DOHH2 (cell line): ENCODE data around the gene IFNE.

Source experiments
- H3F3A ChIP-seq: fragments of 200-600 bp; sonication (generic), shearing (Covaris generic); 2 replicates; pipeline ENCODE4 v1.6.0; 2016; ENCODE audit warnings: antibody characterized with exemption, mild to moderate bottlenecking; ENCODE audit not compliant: control insufficient read depth, insufficient read depth
- H3K27ac ChIP-seq: fragments of 200-600 bp; sonication (generic); 2 replicates; pipeline ENCODE4 v1.5.1; 2014; ENCODE audit warnings: low read depth, mild to moderate bottlenecking, low read length, moderate library complexity
- H3K27me3 ChIP-seq: fragments of 200-600 bp; sonication (generic); 2 replicates; pipeline ENCODE4 v1.6.1; 2014; ENCODE audit warnings: mild to moderate bottlenecking, low read length, mixed read lengths; ENCODE audit not compliant: control insufficient read depth
- H3K36me3 ChIP-seq: fragments of 200-600 bp; sonication (generic); 2 replicates; pipeline ENCODE4 v1.6.1; 2014; ENCODE audit warnings: mild to moderate bottlenecking, low read length, moderate library complexity, mixed read lengths; ENCODE audit not compliant: control insufficient read depth
- H3K4me1 ChIP-seq: fragments of 200-600 bp; sonication (generic); 2 replicates; pipeline ENCODE4 v1.6.1; 2014; ENCODE audit warnings: mild to moderate bottlenecking, low read length, mixed read lengths; ENCODE audit not compliant: control insufficient read depth
- H3K4me2 ChIP-seq: fragments of 200-600 bp; sonication (generic); 2 replicates; pipeline ENCODE4 v1.6.0; 2014; ENCODE audit warnings: mild to moderate bottlenecking, low read length, moderate library complexity
- H3K4me3 ChIP-seq: fragments of 200-600 bp; sonication (generic); 2 replicates; pipeline ENCODE4 v1.5.1; 2014; ENCODE audit warnings: mild to moderate bottlenecking, low read length, mixed read lengths
- H3K79me2 ChIP-seq: fragments of 200-600 bp; sonication (generic); 2 replicates; pipeline ENCODE4 v1.6.1; 2014; ENCODE audit warnings: mild to moderate bottlenecking, low read length, mixed read lengths; ENCODE audit not compliant: control insufficient read depth
- H3K9me2 ChIP-seq: fragments of 200-600 bp; sonication (generic); replicated peaks from 2 replicates; pipeline ENCODE4 v1.6.1; 2014; ENCODE audit warnings: mild to moderate bottlenecking, low read length, mixed read lengths; ENCODE audit not compliant: control insufficient read depth
- H3K9me3 ChIP-seq: fragments of 200-600 bp; sonication (generic); 2 replicates; pipeline ENCODE4 v1.6.1; 2014; ENCODE audit warnings: antibody characterized with exemption, low read length, mixed read lengths; ENCODE audit not compliant: control insufficient read depth, insufficient read depth
- H4K20me1 ChIP-seq: fragments of 200-600 bp; sonication (generic); 2 replicates; pipeline ENCODE4 v1.6.0; 2014; ENCODE audit warnings: low read depth, mild to moderate bottlenecking, antibody characterized with exemption, low read length, moderate library complexity; ENCODE audit not compliant: control insufficient read depth, insufficient read depth
- EZH2phosphoT487 ChIP-seq: fragments of 200-600 bp; sonication (generic); IDR thresholded peaks from 2 replicates; pipeline ENCODE4 v1.6.1; 2017; ENCODE audit warnings: borderline replicate concordance, mild to moderate bottlenecking, antibody characterized with exemption, low read length, moderate library complexity, mixed read lengths
- TF ChIP-seq, protein P1 (sequence below): fragments of 200-600 bp; sonication (generic); IDR thresholded peaks from one replicate; pipeline ENCODE4 v1.5.1; 2014; ENCODE audit warnings: antibody characterized with exemption, mild to moderate bottlenecking, low read depth, low read length; ENCODE audit not compliant: poor library complexity, severe bottlenecking

Gene IFNE

DNA sequence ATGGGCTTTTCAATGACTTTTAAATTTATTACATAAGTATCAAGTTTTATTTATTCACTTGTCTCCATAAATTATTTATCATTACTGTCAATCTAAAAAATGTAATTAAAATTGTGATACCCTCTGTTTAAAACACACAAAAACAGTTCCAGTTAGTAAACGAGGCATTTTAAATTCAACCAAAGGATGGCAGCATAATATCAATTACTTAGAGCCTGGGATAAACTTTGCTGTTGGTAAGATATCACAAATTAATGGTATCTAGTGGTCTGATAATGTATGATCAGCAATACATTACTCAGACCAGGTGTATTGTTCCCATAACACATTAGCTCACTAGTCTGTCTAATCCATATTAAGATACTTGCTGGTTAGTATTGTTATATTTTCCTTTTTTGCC lies 9.6 kb upstream of the IFNE start:
- H3K4me2 ChIP-seq: no peak overlapping the region
- no peaks in the 10 kb centered on the region for H3K9me2 ChIP-seq
- H4K20me1 ChIP-seq: no peaks in the 10 kb centered on the region
- no peak overlapping the region for H3K27ac ChIP-seq
- no peaks in the 10 kb centered on the region for H3K9me3 ChIP-seq
- no peak overlapping the region for H3K4me3 ChIP-seq
- no peaks in the 10 kb centered on the region for H3K36me3 ChIP-seq
- H3K4me1 ChIP-seq: no peaks in the 10 kb centered on the region
- TF ChIP-seq EZH2phosphoT487: no peak
- TF ChIP-seq, protein P1, sequence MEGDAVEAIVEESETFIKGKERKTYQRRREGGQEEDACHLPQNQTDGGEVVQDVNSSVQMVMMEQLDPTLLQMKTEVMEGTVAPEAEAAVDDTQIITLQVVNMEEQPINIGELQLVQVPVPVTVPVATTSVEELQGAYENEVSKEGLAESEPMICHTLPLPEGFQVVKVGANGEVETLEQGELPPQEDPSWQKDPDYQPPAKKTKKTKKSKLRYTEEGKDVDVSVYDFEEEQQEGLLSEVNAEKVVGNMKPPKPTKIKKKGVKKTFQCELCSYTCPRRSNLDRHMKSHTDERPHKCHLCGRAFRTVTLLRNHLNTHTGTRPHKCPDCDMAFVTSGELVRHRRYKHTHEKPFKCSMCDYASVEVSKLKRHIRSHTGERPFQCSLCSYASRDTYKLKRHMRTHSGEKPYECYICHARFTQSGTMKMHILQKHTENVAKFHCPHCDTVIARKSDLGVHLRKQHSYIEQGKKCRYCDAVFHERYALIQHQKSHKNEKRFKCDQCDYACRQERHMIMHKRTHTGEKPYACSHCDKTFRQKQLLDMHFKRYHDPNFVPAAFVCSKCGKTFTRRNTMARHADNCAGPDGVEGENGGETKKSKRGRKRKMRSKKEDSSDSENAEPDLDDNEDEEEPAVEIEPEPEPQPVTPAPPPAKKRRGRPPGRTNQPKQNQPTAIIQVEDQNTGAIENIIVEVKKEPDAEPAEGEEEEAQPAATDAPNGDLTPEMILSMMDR: no peak
- no peaks in the 10 kb centered on the region for H3K27me3 ChIP-seq
- H3K79me2 ChIP-seq: no peaks in the 10 kb centered on the region
- no peaks in the 10 kb centered on the region for H3F3A ChIP-seq

- no peaks in the 10 kb centered on the region for H3K4me1 ChIP-seq
- no peaks in the 10 kb centered on the region for H3K9me3 ChIP-seq
- no peak overlapping the region for H3K4me2 ChIP-seq
- TF ChIP-seq EZH2phosphoT487: no peak
- TF ChIP-seq, protein P1: no peak
- no peak overlapping the region for H3K27ac ChIP-seq
- H3K4me3 ChIP-seq: no peak overlapping the region
- no peaks in the 10 kb centered on the region for H3F3A ChIP-seq
- no peaks in the 10 kb centered on the region for H4K20me1 ChIP-seq
- no peaks in the 10 kb centered on the region for H3K9me2 ChIP-seq
- no peaks in the 10 kb centered on the region for H3K36me3 ChIP-seq
- H3K79me2 ChIP-seq: no peaks in the 10 kb centered on the region
- no peaks in the 10 kb centered on the region for H3K27me3 ChIP-seq
Measured at GRCh38 chr9:21481470-21482056, 550 bp downstream of the IFNE start.

- H3K9me3 ChIP-seq: no peaks in the 10 kb centered on the region
- H3K9me2 ChIP-seq: no peaks in the 10 kb centered on the region
- H3K79me2 ChIP-seq: no peaks in the 10 kb centered on the region
- no peaks in the 10 kb centered on the region for H3K36me3 ChIP-seq
- no peaks in the 10 kb centered on the region for H3F3A ChIP-seq
- H4K20me1 ChIP-seq: no peaks in the 10 kb centered on the region
- H3K4me3 ChIP-seq: no peak overlapping the region
- no peaks in the 10 kb centered on the region for H3K4me1 ChIP-seq
- TF ChIP-seq EZH2phosphoT487: no peak
- TF ChIP-seq, protein P1: no peak
- H3K27me3 ChIP-seq: no peaks in the 10 kb centered on the region
- no peak overlapping the region for H3K4me2 ChIP-seq
- H3K27ac ChIP-seq: no peak overlapping the region
Measured at GRCh38 chr9:21479152-21479702, 2.9 kb downstream of the IFNE start.
